Erythroblast (primary cell): ENCODE data around the gene TFCP2.

ENCODE experiments used
- GATA1 ChIP-seq: IDR thresholded peaks from 2 replicates; pipeline ENCODE4 v1.6.1; 2011; ENCODE audit warnings: low read depth, mild to moderate bottlenecking, control low read depth, low read length, moderate library complexity
- POLR2A ChIP-seq: IDR thresholded peaks from 2 replicates; pipeline ENCODE4 v1.6.1; 2011; ENCODE audit warnings: mild to moderate bottlenecking, low read length

DNA sequence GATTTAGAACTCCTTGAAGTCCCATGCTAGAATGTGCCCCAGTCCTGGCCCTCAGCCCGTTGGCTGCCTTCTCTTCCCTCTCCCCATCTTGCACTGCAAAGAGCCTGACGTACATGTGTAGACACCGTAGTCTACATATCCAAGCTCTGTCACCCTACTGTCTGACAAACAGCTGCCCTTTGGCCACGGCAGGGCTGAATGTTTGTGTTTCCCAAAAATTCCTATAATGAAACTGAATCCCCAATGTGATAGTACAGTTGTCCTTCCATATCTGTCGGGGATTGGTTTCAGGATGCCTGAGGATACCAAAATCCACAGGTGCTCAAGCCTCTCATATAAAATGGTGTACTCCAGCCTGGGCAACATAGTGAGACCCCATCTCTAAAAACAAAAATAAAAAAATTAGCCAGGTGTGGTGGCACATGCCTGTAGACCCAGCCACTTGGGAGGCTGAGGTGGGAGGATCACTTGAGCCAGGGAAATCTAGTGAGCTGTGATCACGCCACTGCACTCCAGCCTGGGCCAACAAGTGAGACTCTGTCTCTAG lies 12.3 kb upstream of the TFCP2 start:
- TF ChIP-seq POLR2A (no peak), GATA1 (no peak)
